HepG2 (cell line): Measurements from ENCODE around the gene KIF22. TPM values are rescaled to one million over a fixed set of nuclear protein-coding genes. Genes with fewer than 3 reads are reported as not detected.

Experiments used
- FOXM1 ChIP-seq: sonication (generic); formaldehyde crosslinking; IDR thresholded peaks from 2 replicates; pipeline ENCODE4 v1.5.0; 2020; ENCODE audit warnings: missing genetic modification reagents
- MED8 ChIP-seq: sonication (generic); formaldehyde crosslinking; IDR thresholded peaks from 2 replicates; pipeline ENCODE4 v1.8.1; 2023; ENCODE audit warnings: mild to moderate bottlenecking, missing genetic modification reagents; ENCODE audit not compliant: insufficient replicate concordance
- MEIS2 ChIP-seq: sonication (generic); formaldehyde crosslinking; IDR thresholded peaks from 2 replicates; pipeline ENCODE4 v1.9.0; 2021; ENCODE audit warnings: mild to moderate bottlenecking, missing genetic modification reagents
- NR2F1 ChIP-seq, 2 experiments: fragments of 450-650 bp in 1 of 2; formaldehyde crosslinking in 1 of 2; IDR thresholded peaks; 2 replicates each; pipeline versions ENCODE4 v1.5.0 to v1.6.1; 2016 to 2020; ENCODE audit warnings: mild to moderate bottlenecking in 1 of 2, missing compliant biosample characterization in 1 of 2, missing genetic modification reagents in 1 of 2, moderate library complexity in 1 of 2
- RBAK ChIP-seq: sonication (generic); formaldehyde crosslinking; IDR thresholded peaks from 2 replicates; pipeline ENCODE4 v1.5.1; 2020; ENCODE audit warnings: mild to moderate bottlenecking, missing genetic modification reagents
- SMC3 ChIP-seq: IDR thresholded peaks from 2 replicates; pipeline ENCODE4 v1.6.1; 2011; ENCODE audit warnings: low read length, improper control_type of control experiment
- SP5 ChIP-seq: IDR thresholded peaks from 2 replicates; pipeline ENCODE4 v1.6.1; 2016; ENCODE audit warnings: low read depth, borderline replicate concordance
- XBP1 ChIP-seq: sonication (generic); formaldehyde crosslinking; IDR thresholded peaks from 2 replicates; pipeline ENCODE4 v1.5.0; 2020; ENCODE audit warnings: missing genetic modification reagents
- ZFP1 ChIP-seq: IDR thresholded peaks from 2 replicates; pipeline ENCODE4 v1.6.1; 2016
- ZNF329 ChIP-seq: sonication (generic); formaldehyde crosslinking; IDR thresholded peaks from 2 replicates; pipeline ENCODE4 v1.9.0; 2021; ENCODE audit warnings: low read depth, mild to moderate bottlenecking, missing genetic modification reagents
- ZNF652 ChIP-seq: IDR thresholded peaks from 2 replicates; pipeline ENCODE4 v1.6.1; 2016; ENCODE audit warnings: low read depth, borderline replicate concordance
- polyA plus RNA-seq, 8 experiments: library from polyadenylated mRNA; depleted of rRNA in 3 of 8; stranded (reverse) in 7 of 8; unstranded in 1 of 8; fragments of >200 nt; fragmentation: Illumina TruSeq in 4 of 8; extraction: Trizol in 4 of 8; gene quantifications; 2 replicates each; pipeline versions ENCODE4 v1.2.1 to v1.2.3, GENCODE V29; 2011 to 2016; ENCODE audit warnings: low read depth in 4 of 8, missing spikeins in 1 of 8, mixed read lengths in 1 of 8; ENCODE audit not compliant: insufficient read depth in 1 of 8
- total RNA-seq, 5 experiments: library from RNA; depleted of rRNA; stranded (reverse); fragments of >200 nt; fragmentation: Illumina TruSeq; extraction: Trizol; gene quantifications; 2 replicates each; pipeline ENCODE4 v1.2.3, GENCODE V29; 2016; ENCODE audit warnings: low read depth in 1 of 5
- TF ChIP-seq, protein P1 (sequence below): sonication (generic); formaldehyde crosslinking; IDR thresholded peaks from 2 replicates; pipeline ENCODE4 v1.4.0; 2020; ENCODE audit warnings: missing genetic modification reagents
- TF ChIP-seq, protein P2 (sequence below): sonication (generic); formaldehyde crosslinking; IDR thresholded peaks from 2 replicates; pipeline ENCODE4 v1.8.1; 2023; ENCODE audit warnings: missing genetic modification reagents, mild to moderate bottlenecking, borderline replicate concordance
- TF ChIP-seq, protein P3 (sequence below): sonication (generic); formaldehyde crosslinking; conservative IDR thresholded peaks from 2 replicates; pipeline ENCODE4 v1.4.0; 2020; ENCODE audit warnings: missing genetic modification reagents
- TF ChIP-seq, protein P4 (sequence below): sonication (generic); formaldehyde crosslinking; IDR thresholded peaks from 2 replicates; pipeline ENCODE4 v1.4.0; 2020; ENCODE audit warnings: mild to moderate bottlenecking, missing genetic modification reagents
- TF ChIP-seq, protein P5 (sequence below): sonication (generic); formaldehyde crosslinking; IDR thresholded peaks from 2 replicates; pipeline ENCODE4 v1.4.0; 2020; ENCODE audit warnings: low read depth, mild to moderate bottlenecking, missing genetic modification reagents
- TF ChIP-seq, protein P6 (sequence below): sonication (generic); formaldehyde crosslinking; IDR thresholded peaks from 2 replicates; pipeline ENCODE4 v1.5.0; 2020; ENCODE audit warnings: mild to moderate bottlenecking, missing genetic modification reagents

KIF22 gene
- total and polyA plus RNA-seq, 2 of the 13 experiments (the other 11 are each of a cell fraction or from before 2014, with no cell fraction given): 95.8 to 118 TPM

DNA sequence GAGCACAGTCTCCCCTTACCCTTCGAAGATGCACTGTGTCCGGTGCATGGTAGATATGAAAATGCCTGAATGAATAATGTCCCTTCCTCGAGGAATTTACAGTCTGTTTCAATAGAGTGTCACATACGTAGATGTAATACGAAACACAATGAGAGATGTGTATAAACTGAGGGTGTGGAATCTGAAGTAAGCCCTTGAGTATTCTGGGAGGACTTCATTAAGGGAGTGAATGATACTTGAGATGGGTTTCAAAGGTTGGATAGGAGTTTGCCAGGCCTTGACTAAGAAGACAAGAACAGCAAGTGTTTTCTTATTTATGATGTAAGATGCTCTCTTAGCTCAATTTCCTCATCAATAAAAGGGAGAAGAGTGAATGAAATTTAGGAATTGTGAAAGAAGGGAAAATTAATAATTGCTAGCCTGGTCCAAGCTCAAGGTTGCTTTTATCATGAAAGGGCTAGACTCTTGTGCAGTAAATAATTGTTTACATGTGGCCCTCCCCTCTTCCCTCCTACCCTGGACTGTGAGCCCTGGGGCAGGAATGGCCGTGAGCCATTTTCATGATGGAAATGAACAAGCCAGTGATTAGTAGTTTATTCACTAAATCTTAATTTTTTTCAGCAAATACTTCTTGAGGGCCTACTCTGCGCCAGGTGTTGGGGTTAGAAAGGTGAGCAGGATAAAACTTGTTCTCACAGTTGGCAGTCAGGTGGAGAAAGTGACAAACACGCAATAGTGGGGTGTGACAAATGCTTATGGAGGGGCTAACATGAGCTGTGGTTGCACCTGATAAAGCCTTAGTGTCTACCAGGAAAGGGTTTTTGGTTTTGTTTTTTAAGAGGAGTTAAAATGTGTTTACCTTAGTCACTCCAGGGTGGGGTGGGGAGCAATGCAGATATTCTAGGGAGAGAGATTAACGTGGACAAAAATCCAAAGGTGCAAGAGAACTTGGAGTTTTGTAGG lies 1.6 kb downstream of the KIF22 start (continued):
- TF ChIP-seq ZNF329 (CRISPR knock-in tag) (no peak), SMC3 (no peak), NR2F1 (CRISPR knock-in tag; IDR thresholded peaks at IDR 0.05) (no peak), MEIS2 (no peak), FOXM1 (CRISPR knock-in tag) (no peak), ZNF652 (no peak), MED8 (no peak), XBP1 (CRISPR knock-in tag) (no peak), RBAK (no peak), ZFP1 (no peak), SP5 (CRISPR knock-in tag) (peak; percentile 25; the same call in 1 of the 2 replicates)
- TF ChIP-seq, protein P1, sequence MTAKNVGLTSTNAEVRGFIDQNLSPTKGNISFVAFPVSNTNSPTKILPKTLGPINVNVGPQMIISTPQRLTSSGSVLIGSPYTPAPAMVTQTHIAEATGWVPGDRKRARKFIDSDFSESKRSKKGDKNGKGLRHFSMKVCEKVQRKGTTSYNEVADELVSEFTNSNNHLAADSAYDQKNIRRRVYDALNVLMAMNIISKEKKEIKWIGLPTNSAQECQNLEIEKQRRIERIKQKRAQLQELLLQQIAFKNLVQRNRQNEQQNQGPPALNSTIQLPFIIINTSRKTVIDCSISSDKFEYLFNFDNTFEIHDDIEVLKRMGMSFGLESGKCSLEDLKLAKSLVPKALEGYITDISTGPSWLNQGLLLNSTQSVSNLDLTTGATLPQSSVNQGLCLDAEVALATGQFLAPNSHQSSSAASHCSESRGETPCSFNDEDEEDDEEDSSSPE (CRISPR knock-in tag): 0 out of 2 replicates have a peak, but pooled peaks have one; percentile 19
- TF ChIP-seq, protein P2, sequence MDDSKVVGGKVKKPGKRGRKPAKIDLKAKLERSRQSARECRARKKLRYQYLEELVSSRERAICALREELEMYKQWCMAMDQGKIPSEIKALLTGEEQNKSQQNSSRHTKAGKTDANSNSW (CRISPR knock-in tag): no peak
- TF ChIP-seq, protein P3, sequence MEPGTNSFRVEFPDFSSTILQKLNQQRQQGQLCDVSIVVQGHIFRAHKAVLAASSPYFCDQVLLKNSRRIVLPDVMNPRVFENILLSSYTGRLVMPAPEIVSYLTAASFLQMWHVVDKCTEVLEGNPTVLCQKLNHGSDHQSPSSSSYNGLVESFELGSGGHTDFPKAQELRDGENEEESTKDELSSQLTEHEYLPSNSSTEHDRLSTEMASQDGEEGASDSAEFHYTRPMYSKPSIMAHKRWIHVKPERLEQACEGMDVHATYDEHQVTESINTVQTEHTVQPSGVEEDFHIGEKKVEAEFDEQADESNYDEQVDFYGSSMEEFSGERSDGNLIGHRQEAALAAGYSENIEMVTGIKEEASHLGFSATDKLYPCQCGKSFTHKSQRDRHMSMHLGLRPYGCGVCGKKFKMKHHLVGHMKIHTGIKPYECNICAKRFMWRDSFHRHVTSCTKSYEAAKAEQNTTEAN (CRISPR knock-in tag): no peak
- TF ChIP-seq, protein P4, sequence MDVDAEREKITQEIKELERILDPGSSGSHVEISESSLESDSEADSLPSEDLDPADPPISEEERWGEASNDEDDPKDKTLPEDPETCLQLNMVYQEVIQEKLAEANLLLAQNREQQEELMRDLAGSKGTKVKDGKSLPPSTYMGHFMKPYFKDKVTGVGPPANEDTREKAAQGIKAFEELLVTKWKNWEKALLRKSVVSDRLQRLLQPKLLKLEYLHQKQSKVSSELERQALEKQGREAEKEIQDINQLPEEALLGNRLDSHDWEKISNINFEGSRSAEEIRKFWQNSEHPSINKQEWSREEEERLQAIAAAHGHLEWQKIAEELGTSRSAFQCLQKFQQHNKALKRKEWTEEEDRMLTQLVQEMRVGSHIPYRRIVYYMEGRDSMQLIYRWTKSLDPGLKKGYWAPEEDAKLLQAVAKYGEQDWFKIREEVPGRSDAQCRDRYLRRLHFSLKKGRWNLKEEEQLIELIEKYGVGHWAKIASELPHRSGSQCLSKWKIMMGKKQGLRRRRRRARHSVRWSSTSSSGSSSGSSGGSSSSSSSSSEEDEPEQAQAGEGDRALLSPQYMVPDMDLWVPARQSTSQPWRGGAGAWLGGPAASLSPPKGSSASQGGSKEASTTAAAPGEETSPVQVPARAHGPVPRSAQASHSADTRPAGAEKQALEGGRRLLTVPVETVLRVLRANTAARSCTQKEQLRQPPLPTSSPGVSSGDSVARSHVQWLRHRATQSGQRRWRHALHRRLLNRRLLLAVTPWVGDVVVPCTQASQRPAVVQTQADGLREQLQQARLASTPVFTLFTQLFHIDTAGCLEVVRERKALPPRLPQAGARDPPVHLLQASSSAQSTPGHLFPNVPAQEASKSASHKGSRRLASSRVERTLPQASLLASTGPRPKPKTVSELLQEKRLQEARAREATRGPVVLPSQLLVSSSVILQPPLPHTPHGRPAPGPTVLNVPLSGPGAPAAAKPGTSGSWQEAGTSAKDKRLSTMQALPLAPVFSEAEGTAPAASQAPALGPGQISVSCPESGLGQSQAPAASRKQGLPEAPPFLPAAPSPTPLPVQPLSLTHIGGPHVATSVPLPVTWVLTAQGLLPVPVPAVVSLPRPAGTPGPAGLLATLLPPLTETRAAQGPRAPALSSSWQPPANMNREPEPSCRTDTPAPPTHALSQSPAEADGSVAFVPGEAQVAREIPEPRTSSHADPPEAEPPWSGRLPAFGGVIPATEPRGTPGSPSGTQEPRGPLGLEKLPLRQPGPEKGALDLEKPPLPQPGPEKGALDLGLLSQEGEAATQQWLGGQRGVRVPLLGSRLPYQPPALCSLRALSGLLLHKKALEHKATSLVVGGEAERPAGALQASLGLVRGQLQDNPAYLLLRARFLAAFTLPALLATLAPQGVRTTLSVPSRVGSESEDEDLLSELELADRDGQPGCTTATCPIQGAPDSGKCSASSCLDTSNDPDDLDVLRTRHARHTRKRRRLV (CRISPR knock-in tag): no peak
- TF ChIP-seq, protein P5, sequence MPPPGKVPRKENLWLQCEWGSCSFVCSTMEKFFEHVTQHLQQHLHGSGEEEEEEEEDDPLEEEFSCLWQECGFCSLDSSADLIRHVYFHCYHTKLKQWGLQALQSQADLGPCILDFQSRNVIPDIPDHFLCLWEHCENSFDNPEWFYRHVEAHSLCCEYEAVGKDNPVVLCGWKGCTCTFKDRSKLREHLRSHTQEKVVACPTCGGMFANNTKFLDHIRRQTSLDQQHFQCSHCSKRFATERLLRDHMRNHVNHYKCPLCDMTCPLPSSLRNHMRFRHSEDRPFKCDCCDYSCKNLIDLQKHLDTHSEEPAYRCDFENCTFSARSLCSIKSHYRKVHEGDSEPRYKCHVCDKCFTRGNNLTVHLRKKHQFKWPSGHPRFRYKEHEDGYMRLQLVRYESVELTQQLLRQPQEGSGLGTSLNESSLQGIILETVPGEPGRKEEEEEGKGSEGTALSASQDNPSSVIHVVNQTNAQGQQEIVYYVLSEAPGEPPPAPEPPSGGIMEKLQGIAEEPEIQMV (CRISPR knock-in tag): no peak
- TF ChIP-seq, protein P6, sequence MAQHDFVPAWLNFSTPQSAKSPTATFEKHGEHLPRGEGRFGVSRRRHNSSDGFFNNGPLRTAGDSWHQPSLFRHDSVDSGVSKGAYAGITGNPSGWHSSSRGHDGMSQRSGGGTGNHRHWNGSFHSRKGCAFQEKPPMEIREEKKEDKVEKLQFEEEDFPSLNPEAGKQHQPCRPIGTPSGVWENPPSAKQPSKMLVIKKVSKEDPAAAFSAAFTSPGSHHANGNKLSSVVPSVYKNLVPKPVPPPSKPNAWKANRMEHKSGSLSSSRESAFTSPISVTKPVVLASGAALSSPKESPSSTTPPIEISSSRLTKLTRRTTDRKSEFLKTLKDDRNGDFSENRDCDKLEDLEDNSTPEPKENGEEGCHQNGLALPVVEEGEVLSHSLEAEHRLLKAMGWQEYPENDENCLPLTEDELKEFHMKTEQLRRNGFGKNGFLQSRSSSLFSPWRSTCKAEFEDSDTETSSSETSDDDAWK (CRISPR knock-in tag): no peak
